ENCODE data around the gene UEVLD.

The UEVLD gene

GRCh38 chr11:18522388-18522787 lies 66.1 kb downstream of the UEVLD start:
- H3K4me3 ChIP-seq (ENCODE audit: low read depth, low read length): no peak overlapping the region
- no peak for DNase-seq (ENCODE audit: low read depth)

DNA sequence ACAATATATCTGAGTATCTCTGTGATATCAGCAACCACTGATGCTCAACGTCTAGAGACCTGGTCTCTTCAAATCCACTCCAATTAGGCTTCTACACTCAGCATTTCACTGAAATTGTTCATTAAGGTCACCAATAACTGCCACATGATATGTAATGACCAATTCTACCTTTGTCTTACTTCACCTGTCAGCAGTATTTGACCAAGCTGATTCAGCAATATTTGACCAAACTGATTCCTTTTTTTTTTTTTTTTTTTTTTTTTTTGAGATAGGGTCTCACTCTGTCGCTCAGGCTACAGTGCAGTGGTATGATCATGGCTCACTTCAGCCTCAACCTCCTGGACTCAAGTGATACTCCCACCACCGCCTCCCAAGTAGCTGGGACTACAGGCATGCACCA lies 67.4 kb downstream of the UEVLD start:
- DNase-seq (ENCODE audit: low read depth): no peak
- no peak overlapping the region for H3K4me3 ChIP-seq (ENCODE audit: low read depth, low read length)

GRCh38 chr11:18502352-18502751 lies 86.2 kb downstream of the UEVLD start:
- no peak for DNase-seq (ENCODE audit: low read depth)
- no peak overlapping the region for H3K4me3 ChIP-seq (ENCODE audit: low read depth, low read length)

GRCh38 chr11:18501629-18502028 lies 86.9 kb downstream of the UEVLD start:
- no peak for DNase-seq (ENCODE audit: low read depth)
- no peak overlapping the region for H3K4me3 ChIP-seq (ENCODE audit: low read depth, low read length)

DNA sequence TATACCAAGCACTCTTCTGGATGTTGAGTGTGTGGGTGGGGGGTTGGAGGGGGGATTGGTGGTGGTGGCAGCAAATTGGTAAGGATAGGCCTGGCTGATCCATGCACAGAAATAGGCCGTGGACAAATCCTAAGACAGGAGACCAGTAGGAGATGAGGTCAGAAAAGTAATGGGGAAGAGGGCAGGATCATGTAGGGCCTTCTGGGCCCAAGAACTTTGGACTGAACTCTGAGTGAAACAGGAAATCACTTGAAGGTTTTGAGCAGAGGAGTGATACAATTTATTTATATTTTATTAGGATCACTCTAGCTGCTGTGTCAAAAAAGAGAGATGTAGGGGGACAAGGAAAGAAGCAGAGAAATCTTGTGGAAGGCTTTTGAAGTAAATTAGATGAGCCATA lies 90.5 kb downstream of the UEVLD start:
- DNase-seq (ENCODE audit: low read depth): no peak
- H3K4me3 ChIP-seq (ENCODE audit: low read depth, low read length): no peak overlapping the region

GRCh38 chr11:18495703-18496102 lies 92.8 kb downstream of the UEVLD start:
- no peak for DNase-seq (ENCODE audit: low read depth)
- H3K4me3 ChIP-seq (ENCODE audit: low read depth, low read length): no peak overlapping the region

GRCh38 chr11:18495271-18495670 lies 93.3 kb downstream of the UEVLD start:
- no peak for DNase-seq (ENCODE audit: low read depth)
- no peak overlapping the region for H3K4me3 ChIP-seq (ENCODE audit: low read depth, low read length)

- DNase-seq (ENCODE audit: low read depth): no peak
Observed at GRCh38 chr11:18493310-18493709, 95.2 kb downstream of the UEVLD start.

GRCh38 chr11:18492888-18493287 lies 95.6 kb downstream of the UEVLD start:
- H3K4me3 ChIP-seq (ENCODE audit: low read depth, low read length): no peak overlapping the region
- no peak for DNase-seq (ENCODE audit: low read depth)

More at GRCh38 chr11:18493310-18493709, 95.2 kb downstream of the UEVLD start:
- no peak overlapping the region for H3K4me3 ChIP-seq (ENCODE audit: low read depth, low read length)

DNA sequence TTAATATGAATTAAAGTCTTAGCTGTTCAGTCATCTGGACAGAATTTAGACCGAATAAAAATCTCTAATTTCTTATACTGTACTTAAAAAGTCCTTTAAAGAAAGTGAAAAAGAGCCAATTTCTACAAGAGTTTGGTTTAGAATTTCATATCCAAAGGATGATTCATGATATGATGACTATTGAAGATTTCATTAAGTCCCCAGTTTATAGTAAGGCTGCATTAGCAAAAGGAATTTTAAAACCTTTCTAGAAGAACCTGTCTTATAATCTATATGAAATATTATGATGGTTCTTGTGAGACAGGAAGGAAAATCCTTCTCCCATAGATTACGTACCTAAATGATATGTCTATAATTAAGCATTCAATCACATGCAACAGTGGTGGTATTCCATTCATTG lies 96.6 kb downstream of the UEVLD start:
- no peak for DNase-seq (ENCODE audit: low read depth)
- H3K4me3 ChIP-seq (ENCODE audit: low read depth, low read length): no peak overlapping the region

GRCh38 chr11:18490736-18491485 lies 97.6 kb downstream of the UEVLD start:
- H3K4me3 ChIP-seq (ENCODE audit: low read depth, low read length): no peak overlapping the region
- DNase-seq (ENCODE audit: low read depth): no peak

- DNase-seq (ENCODE audit: low read depth): no peak
- no peak overlapping the region for H3K4me3 ChIP-seq (ENCODE audit: low read depth, low read length)
Observed at GRCh38 chr11:18490319-18490718, 98.2 kb downstream of the UEVLD start.

- H3K4me3 ChIP-seq (ENCODE audit: low read depth, low read length): no peak overlapping the region
- DNase-seq (ENCODE audit: low read depth): no peak
Observed at GRCh38 chr11:18485913-18486528, 102.5 kb downstream of the UEVLD start.

Data from skeletal muscle cell (primary cell).